ENCODE measurements around the gene CCDC18.

GRCh38 chr1:93238425-93238824 is 57.9 kb downstream of the CCDC18 start:
- TF ChIP-seq POU6F1 (CRISPR knock-in tag; IDR thresholded peaks at IDR 0.05; ENCODE audit: borderline replicate concordance, low read depth) (no peak), CREB5 (CRISPR knock-in tag; IDR thresholded peaks at IDR 0.05; ENCODE audit: low read depth) (no peak), ZFP3 (CRISPR knock-in tag; IDR thresholded peaks at IDR 0.05) (no peak)
